Measurements from ENCODE around the gene PCDHGA11.
"Not testable (repeated sequence)": the region's sequence is repeated elsewhere in the genome, so short reads cannot be mapped to it uniquely, and the experiment has no call there.

PCDHGA11 gene

GRCh38 chr5:141430332-141431113, 9.7 kb downstream of the PCDHGA11 start, which contains the start of gene PCDHGA12:
Gene PCDHGA12, plus strand, starts transcription at chr5:141430507. Its CDS starts 253 bp downstream, at chr5:141430760.
- peak in 3 of 58 donors; percentile 6 to 22 (median 20) for DNase-seq

- no peak for DNase-seq
These were observed 10.4 kb downstream of the PCDHGA11 start for GRCh38 chr5:141431286-141431685.

- not testable (repeated sequence) for DNase-seq
These were observed 11.5 kb downstream of the PCDHGA11 start for GRCh38 chr5:141432308-141432707.

- not testable (repeated sequence) for DNase-seq
These were observed 11.9 kb downstream of the PCDHGA11 start for GRCh38 chr5:141432726-141433125.

GRCh38 chr5:141434006-141434405, 13.2 kb downstream of the PCDHGA11 start:
- DNase-seq = no peak

- DNase-seq = no peak
These were observed 16.4 kb downstream of the PCDHGA11 start for GRCh38 chr5:141437221-141437620.

- DNase-seq = no peak
These were observed 18.7 kb downstream of the PCDHGA11 start for GRCh38 chr5:141439411-141440141.

GRCh38 chr5:141440341-141440740, 19.5 kb downstream of the PCDHGA11 start:
- DNase-seq = no peak

- DNase-seq = no peak
These were observed 20.8 kb downstream of the PCDHGA11 start for GRCh38 chr5:141441571-141442170.

- DNase-seq = no peak
These were observed 44.5 kb downstream of the PCDHGA11 start for GRCh38 chr5:141465351-141465750.
